ENCODE data around the gene CYLC2.

CYLC2 gene, protein sequence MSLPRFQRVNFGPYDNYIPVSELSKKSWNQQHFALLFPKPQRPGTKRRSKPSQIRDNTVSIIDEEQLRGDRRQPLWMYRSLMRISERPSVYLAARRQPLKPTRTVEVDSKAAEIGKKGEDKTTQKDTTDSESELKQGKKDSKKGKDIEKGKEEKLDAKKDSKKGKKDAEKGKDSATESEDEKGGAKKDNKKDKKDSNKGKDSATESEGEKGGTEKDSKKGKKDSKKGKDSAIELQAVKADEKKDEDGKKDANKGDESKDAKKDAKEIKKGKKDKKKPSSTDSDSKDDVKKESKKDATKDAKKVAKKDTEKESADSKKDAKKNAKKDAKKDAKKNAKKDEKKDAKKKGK

GRCh38 chr9:102995033-102995432, at the start of gene CYLC2:
CYLC2 (plus strand) TSS chr9:102995333; CDS start chr9:102995381, 48 bp downstream.
- no peak for DNase-seq

GRCh38 chr9:102950346-102950745, 44.8 kb upstream of the CYLC2 start:
- DNase-seq, result no peak

DNA sequence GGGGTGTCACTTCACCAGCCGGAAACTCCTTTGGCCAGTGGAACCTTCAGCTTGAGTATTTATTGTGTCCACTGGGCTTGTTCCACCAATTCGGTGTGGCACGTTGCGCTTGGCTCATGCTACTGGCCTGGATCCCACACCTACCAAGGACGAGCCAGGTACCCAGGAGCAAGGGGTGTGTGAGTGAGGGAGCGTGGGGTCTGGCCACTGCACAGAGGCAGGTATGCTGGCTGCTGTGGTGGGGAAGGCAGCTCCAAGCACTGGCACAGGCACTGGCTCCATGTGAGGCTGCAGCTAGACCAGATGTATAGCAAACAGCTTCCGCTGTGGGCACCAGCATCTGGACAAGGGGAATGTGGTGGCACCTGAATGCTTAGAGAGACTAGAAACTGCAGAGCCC, 28.1 kb upstream of the CYLC2 start:
- DNase-seq, result no peak

DNA sequence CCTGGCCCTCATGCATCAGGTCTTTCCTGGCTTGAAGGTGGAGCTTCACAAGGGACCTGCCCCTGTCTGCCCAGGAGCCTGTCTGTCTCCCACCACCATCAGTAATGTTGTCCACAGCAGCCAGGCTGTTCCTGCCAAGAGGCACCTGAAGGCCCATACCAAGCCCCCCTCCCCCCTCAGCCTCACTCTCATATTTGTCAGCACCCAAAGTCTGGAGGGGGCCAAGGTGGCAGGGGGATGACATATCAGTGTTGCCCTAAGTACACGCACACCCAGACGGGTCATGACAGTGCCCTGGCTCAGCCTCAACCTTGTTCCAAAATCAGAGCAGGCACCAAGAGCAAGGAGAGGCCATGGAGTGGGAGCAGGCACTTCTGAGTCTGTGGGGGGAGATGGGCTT, 27.2 kb upstream of the CYLC2 start:
- DNase-seq, result no peak

GRCh38 chr9:102972780-102973179, 22.4 kb upstream of the CYLC2 start:
- no peak for DNase-seq

- DNase-seq, result no peak
These were observed 20.6 kb upstream of the CYLC2 start for GRCh38 chr9:102974530-102974929.

GRCh38 chr9:102975251-102975650, 19.9 kb upstream of the CYLC2 start:
- DNase-seq, result no peak

- DNase-seq, result no peak
These were observed 9.8 kb upstream of the CYLC2 start for GRCh38 chr9:102985162-102985895.

DNA sequence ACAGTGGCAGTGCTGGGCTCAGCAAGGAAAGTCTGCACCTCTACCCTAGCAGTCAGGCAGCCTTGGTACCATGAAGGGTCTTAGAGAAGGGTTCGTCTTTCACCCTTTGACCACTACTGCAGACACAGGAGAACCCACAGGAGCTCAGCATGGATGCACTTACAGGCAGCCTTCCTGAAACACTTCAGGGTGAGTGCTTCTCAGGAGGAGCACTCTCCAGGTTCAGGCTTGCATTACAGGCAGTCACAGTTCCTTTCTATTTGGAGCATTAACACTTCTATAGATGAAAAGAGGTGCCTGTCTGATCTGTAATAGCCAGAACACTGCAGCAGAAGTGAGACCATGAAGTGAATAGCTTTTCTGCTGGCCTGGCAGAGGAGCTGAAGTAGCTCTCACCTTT, 8.7 kb upstream of the CYLC2 start:
- DNase-seq, result no peak

DNA sequence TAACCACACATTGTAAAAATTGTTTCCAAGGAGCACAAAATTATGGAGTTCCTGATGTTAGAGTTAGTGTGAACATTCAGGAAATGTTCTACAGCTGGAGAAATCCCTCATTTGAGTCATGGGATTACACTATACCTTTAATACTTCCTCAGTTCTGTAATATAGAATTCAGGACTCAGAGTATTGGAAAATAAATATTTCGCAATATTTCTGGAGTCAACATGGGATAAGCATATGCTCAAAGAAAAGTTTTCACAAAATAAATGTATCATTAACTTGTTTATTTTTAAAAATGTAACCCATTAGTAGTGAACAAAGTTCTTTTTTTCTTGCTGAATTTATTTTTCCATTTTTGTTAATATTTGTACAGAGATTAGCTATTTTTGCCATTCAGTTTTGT, 8.6 kb downstream of the CYLC2 start:
- DNase-seq, result no peak

DNA sequence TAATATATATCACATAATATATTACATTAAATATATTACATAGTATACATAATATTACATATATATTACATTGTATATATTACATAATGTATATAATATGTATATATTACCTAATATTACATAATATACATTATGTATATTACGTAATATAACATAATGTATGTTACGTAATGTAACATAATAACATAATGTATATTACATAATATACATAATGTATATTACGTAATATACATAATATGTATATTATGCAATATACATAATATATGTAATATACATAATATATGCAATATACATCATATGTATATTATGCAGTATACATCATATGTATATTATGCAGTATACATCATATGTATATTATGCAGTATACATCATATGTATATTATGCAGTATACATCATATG, 19.1 kb downstream of the CYLC2 start:
- no peak for DNase-seq

DNA sequence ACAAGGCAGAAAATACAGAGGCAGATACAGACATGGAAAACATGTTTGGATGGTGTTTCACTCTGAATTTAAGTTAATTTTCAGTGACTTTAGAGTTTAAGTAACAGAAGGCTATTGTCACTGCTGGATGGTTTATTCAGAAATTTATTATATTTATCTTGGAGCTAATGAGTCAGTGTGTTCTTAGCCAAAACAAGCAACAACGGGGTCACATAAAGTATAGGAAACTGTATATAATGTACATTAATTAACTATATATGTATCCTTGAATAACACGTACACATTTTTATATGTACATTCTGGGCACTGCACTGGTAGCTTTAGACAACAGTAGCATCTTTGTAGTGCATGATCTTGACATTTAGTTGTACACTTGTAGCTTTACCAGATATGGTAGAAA, 30.7 kb downstream of the CYLC2 start:
- DNase-seq, result no peak

GRCh38 chr9:103037508-103038477, 42.7 kb downstream of the CYLC2 start:
- DNase-seq, result no peak

- DNase-seq, result no peak
These were observed 46.8 kb downstream of the CYLC2 start for GRCh38 chr9:103041961-103042360.

Measured in NCI-H748 treated with DMSO at 0.1 percent for 48 hours (cell line).